HepG2 (cell line): ENCODE measurements around the gene GUCY1B1. TPM values are rescaled to one million over a fixed set of nuclear protein-coding genes. Genes with fewer than 3 reads are reported as not detected.

ENCODE experiments used
- ATAC-seq: fragments of 200-7000 bp; cut with Tn5 transposase; 3 replicates; pipeline ENCODE4 v1.9.1; 2020; ENCODE audit warnings: mild to moderate bottlenecking, moderate library complexity
- BruUV-seq: library from RNA; stranded (reverse); fragments of 400-500 nt; replicated peaks from 2 replicates; lab custom pipeline; 2021; lab: Mats Ljungman, UMichigan
- CTCF ChIA-PET: fragments of 300-600 bp; formaldehyde crosslinking; extraction: SDS; loops from one replicate; lab custom pipeline; 2021; ENCODE audit warnings: low total read pairs, inconsistent platforms, low intra/inter-chr PET ratio; lab: Yijun Ruan, JAX
- POLR2A ChIA-PET: fragments of 350-600 bp; sonication (Branson Sonifier 250); formaldehyde crosslinking; loops from one replicate; lab custom pipeline; 2020; ENCODE audit warnings: antibody characterized with exemption, inconsistent platforms; lab: Yijun Ruan, JAX
- DNase-seq: peaks from one replicate; pipeline ENCODE4 v3.0.0-alpha.2; 2015; ENCODE audit warnings: low spot score
- FAIRE-seq: peaks from 3 replicates; lab custom pipeline; 2011; peaks lifted over from hg19 to GRCh38; lab: Jason Lieb, UNC
- H2AFZ ChIP-seq: one replicate; pipeline ENCODE4 v1.6.1; 2011; ENCODE audit warnings: low read length, inconsistent platforms
- H3K27ac ChIP-seq: fragments of 300-600 bp; 3 replicates; pipeline ENCODE4 v1.8.0; 2011; ENCODE audit warnings: mixed run types, mild to moderate bottlenecking, mixed read lengths, low read length, inconsistent platforms; ENCODE audit not compliant: insufficient read depth; ENCODE audit errors: extremely low read length
- H3K27me3 ChIP-seq, 2 experiments: fragments of 200-600 bp in 1 of 2; 2 replicates in 1 of 2; 3 replicates in 1 of 2; pipeline versions ENCODE4 v1.6.0 to v1.8.0; 2011; ENCODE audit warnings: low read length in 2 of 2, mild to moderate bottlenecking in 2 of 2, moderate library complexity in 2 of 2, inconsistent platforms in 1 of 2; ENCODE audit not compliant: insufficient read depth in 2 of 2, control insufficient read depth in 1 of 2
- H3K36me3 ChIP-seq, 2 experiments: fragments of 200-600 bp in 1 of 2; replicated peaks in 1 of 2; 2 replicates in 1 of 2; 3 replicates in 1 of 2; pipeline versions ENCODE4 v1.5.1 to v1.8.0; 2011; ENCODE audit warnings: low read length in 2 of 2, inconsistent platforms in 1 of 2; ENCODE audit not compliant: insufficient read depth in 2 of 2, control insufficient read depth in 1 of 2
- H3K4me1 ChIP-seq: 2 replicates; pipeline ENCODE4 v1.5.1; 2012; ENCODE audit warnings: low read length, inconsistent platforms; ENCODE audit not compliant: insufficient read depth
- H3K4me2 ChIP-seq: 2 replicates; pipeline ENCODE4 v1.6.0; 2011; ENCODE audit warnings: low read depth, low read length, inconsistent platforms
- H3K4me3 ChIP-seq, 3 experiments: fragments of 200-600 bp in 1 of 3; sonication (generic), shearing (Covaris generic) in 1 of 3; replicated peaks in 1 of 3; 2 replicates each; pipeline ENCODE4 v1.5.1; 2011 to 2016; ENCODE audit warnings: low read length in 3 of 3, inconsistent platforms in 2 of 3, low read depth in 2 of 3, mild to moderate bottlenecking in 2 of 3, control low read depth in 1 of 3, mixed read lengths in 1 of 3; ENCODE audit not compliant: insufficient read depth in 1 of 3
- H3K79me2 ChIP-seq: one replicate; pipeline ENCODE4 v1.6.1; 2011; ENCODE audit warnings: low read length, inconsistent platforms; ENCODE audit not compliant: insufficient read depth
- H3K9ac ChIP-seq: 2 replicates; pipeline ENCODE4 v1.6.0; 2011; ENCODE audit warnings: mild to moderate bottlenecking, low read depth, low read length, inconsistent platforms; ENCODE audit not compliant: insufficient read depth
- H3K9me3 ChIP-seq: 2 replicates; pipeline ENCODE4 v1.5.1; 2012; ENCODE audit warnings: mild to moderate bottlenecking, low read length
- H4K20me1 ChIP-seq: 2 replicates; pipeline ENCODE4 v1.6.0; 2011; ENCODE audit warnings: inconsistent platforms, mild to moderate bottlenecking, low read length, moderate library complexity; ENCODE audit not compliant: insufficient read depth
- ATF7-NPFF ChIP-seq: sonication (generic); formaldehyde crosslinking; IDR thresholded peaks from 2 replicates; pipeline ENCODE4 v1.8.1; 2023; ENCODE audit warnings: mild to moderate bottlenecking, low read depth, missing genetic modification reagents, moderate library complexity
- KDM2A ChIP-seq: sonication (generic); formaldehyde crosslinking; IDR thresholded peaks from 2 replicates; pipeline ENCODE4 v1.4.0; 2020; ENCODE audit warnings: low read depth, missing genetic modification reagents, borderline replicate concordance
- MTF1 ChIP-seq: sonication (generic); formaldehyde crosslinking; IDR thresholded peaks from 2 replicates; pipeline ENCODE4 v1.5.0; 2020; ENCODE audit warnings: missing genetic modification reagents
- TOE1 ChIP-seq: sonication (generic); formaldehyde crosslinking; IDR thresholded peaks from 2 replicates; pipeline ENCODE4 v1.4.0; 2020; ENCODE audit warnings: mild to moderate bottlenecking, missing genetic modification reagents
- ZNF180 ChIP-seq: sonication (generic); formaldehyde crosslinking; IDR thresholded peaks from 2 replicates; pipeline ENCODE4 v1.4.0; 2020; ENCODE audit warnings: low read depth, missing genetic modification reagents, borderline replicate concordance
- ZNF563 ChIP-seq: sonication (generic); formaldehyde crosslinking; IDR thresholded peaks from 2 replicates; pipeline ENCODE4 v1.8.0; 2022; ENCODE audit warnings: mild to moderate bottlenecking, moderate library complexity, missing genetic modification reagents
- WGBS: methylation state at CpG from one replicate; pipeline ENCODE4 v1.1.6; 2017; ENCODE audit warnings: low lambda C conversion rate; 5-methylcytosine and 5-hydroxymethylcytosine counted together
- in situ Hi-C: cut with HindIII; loops from 2 replicates; pipeline ENCODE4 v1.10.0; 2017; ENCODE audit warnings: low pct_unique_long_range_greater_than_20kb; ENCODE audit not compliant: extremely low pct_ligation_motif_present
- intact Hi-C: fragments of 100-400 bp; cut with micrococcal nuclease; formaldehyde crosslinking; loops from one replicate; pipeline ENCODE4 v1.10.0; 2022; ENCODE audit not compliant: unreplicated experiment
- polyA plus RNA-seq, 8 experiments: library from polyadenylated mRNA; depleted of rRNA in 3 of 8; stranded (reverse) in 7 of 8; unstranded in 1 of 8; fragments of >200 nt; fragmentation: Illumina TruSeq in 4 of 8; extraction: Trizol in 4 of 8; gene quantifications; 2 replicates each; pipeline versions ENCODE4 v1.2.1 to v1.2.3, GENCODE V29; 2011 to 2016; ENCODE audit warnings: low read depth in 4 of 8, missing spikeins in 1 of 8, mixed read lengths in 1 of 8; ENCODE audit not compliant: insufficient read depth in 1 of 8
- total RNA-seq, 5 experiments: library from RNA; depleted of rRNA; stranded (reverse); fragments of >200 nt; fragmentation: Illumina TruSeq; extraction: Trizol; gene quantifications; 2 replicates each; pipeline ENCODE4 v1.2.3, GENCODE V29; 2016; ENCODE audit warnings: low read depth in 1 of 5
- TF ChIP-seq, protein P1 (sequence below): sonication (generic); formaldehyde crosslinking; IDR thresholded peaks from 2 replicates; pipeline ENCODE4 v1.4.0; 2020; ENCODE audit warnings: missing genetic modification reagents
- TF ChIP-seq, protein P2 (sequence below): sonication (generic); formaldehyde crosslinking; conservative IDR thresholded peaks from 2 replicates; pipeline ENCODE4 v1.5.0; 2020; ENCODE audit warnings: missing genetic modification reagents
- TF ChIP-seq, protein P3 (sequence below): sonication (generic); formaldehyde crosslinking; IDR thresholded peaks from 2 replicates; pipeline ENCODE4 v1.4.0; 2020; ENCODE audit warnings: missing genetic modification reagents
- TF ChIP-seq, protein P4 (sequence below): sonication (generic); formaldehyde crosslinking; IDR thresholded peaks from 2 replicates; pipeline ENCODE4 v1.5.0; 2020; ENCODE audit warnings: missing genetic modification reagents, mild to moderate bottlenecking, borderline replicate concordance

The GUCY1B1 gene
- total and polyA plus RNA-seq, 2 of the 13 experiments (the other 11 are each of a cell fraction or from before 2014, with no cell fraction given) = not detected

DNA sequence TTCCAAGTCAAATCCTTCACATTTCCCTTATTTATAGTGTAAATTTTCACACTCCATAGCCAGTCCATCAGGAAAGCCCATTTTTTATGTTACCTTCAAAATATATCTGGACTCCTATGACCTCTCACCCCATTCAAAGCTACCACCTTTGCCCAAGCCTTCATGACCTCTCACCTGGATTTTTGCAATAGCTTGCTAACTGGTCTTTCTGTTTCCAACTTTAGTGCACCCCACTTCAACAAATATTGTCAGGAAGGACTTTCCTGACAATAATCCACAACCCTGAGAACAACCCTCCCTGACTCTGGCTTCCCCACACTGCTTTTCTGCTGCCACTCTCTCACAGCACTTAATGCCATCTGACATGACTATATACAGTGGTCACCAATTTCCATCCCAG lies 73.8 kb downstream of the GUCY1B1 start:
- Histone ChIP-seq H3K9me3 (no peaks in the 10 kb centered on the region), H3K4me1 (no peaks in the 10 kb centered on the region), H3K4me3 (no peak overlapping the region), H3K79me2 (no peaks in the 10 kb centered on the region), H3K4me2 (no peak overlapping the region), H2AFZ (no peak overlapping the region), H3K27ac (no peak overlapping the region), H3K36me3 (no peaks in the 10 kb centered on the region), H3K9ac (no peak overlapping the region), H3K27me3 (no peaks in the 10 kb centered on the region), H4K20me1 (no peaks in the 10 kb centered on the region)
- no peak for ATAC-seq
- in situ Hi-C loops (no loop called here), intact Hi-C loops (no loop called here)
- ChIA-PET CTCF (no interaction called here), POLR2A (no interaction called here)
- TF ChIP-seq, protein P1, sequence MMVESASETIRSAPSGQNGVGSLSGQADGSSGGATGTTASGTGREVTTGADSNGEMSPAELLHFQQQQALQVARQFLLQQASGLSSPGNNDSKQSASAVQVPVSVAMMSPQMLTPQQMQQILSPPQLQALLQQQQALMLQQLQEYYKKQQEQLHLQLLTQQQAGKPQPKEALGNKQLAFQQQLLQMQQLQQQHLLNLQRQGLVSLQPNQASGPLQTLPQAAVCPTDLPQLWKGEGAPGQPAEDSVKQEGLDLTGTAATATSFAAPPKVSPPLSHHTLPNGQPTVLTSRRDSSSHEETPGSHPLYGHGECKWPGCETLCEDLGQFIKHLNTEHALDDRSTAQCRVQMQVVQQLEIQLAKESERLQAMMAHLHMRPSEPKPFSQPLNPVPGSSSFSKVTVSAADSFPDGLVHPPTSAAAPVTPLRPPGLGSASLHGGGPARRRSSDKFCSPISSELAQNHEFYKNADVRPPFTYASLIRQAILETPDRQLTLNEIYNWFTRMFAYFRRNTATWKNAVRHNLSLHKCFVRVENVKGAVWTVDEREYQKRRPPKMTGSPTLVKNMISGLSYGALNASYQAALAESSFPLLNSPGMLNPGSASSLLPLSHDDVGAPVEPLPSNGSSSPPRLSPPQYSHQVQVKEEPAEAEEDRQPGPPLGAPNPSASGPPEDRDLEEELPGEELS = no peak
- TF ChIP-seq, protein P2, sequence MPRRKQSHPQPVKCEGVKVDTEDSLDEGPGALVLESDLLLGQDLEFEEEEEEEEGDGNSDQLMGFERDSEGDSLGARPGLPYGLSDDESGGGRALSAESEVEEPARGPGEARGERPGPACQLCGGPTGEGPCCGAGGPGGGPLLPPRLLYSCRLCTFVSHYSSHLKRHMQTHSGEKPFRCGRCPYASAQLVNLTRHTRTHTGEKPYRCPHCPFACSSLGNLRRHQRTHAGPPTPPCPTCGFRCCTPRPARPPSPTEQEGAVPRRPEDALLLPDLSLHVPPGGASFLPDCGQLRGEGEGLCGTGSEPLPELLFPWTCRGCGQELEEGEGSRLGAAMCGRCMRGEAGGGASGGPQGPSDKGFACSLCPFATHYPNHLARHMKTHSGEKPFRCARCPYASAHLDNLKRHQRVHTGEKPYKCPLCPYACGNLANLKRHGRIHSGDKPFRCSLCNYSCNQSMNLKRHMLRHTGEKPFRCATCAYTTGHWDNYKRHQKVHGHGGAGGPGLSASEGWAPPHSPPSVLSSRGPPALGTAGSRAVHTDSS = no peak
- no TSS peak for BruUV-seq
- no peak for DNase-seq
- FAIRE-seq = no peak

DNA sequence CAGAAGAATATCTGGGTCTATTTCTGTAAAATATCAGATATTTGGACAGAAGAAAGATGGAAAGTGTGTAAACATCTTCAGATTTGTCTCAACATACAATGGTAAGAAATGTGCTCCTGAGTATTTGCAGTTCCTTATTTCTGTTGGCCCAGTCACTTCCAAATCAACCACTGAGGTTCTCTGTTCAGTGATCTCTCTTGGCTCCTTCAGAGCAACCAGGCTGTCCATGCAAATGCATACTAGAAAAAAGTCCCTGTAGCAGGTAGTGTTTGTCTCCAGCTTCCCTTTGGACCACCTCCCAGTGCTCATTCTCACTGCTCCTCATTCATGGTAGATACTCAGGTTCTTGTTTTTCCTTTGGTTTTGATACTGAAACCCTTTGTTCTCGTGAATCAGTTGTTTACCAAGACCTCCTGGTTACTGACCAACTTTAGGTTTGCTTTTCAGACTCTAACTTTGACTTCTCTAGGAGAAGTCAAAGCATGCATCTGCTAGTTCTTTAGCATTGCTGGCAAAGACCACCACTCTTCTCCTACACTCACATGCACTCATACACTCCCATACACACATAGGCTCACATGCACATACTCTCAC lies 78.5 kb downstream of the GUCY1B1 start:
- CTCF ChIA-PET = no interaction called here
- ATAC-seq (no peak), FAIRE-seq (no peak), DNase-seq (no peak)
- Histone ChIP-seq H3K4me1 (no peaks in the 10 kb centered on the region), H3K36me3 (no peaks in the 10 kb centered on the region), H2AFZ (no peak overlapping the region), H3K9me3 (no peaks in the 10 kb centered on the region), H3K4me3 (no peak overlapping the region), H3K27ac (no peak overlapping the region), H3K4me2 (no peak overlapping the region), H3K9ac (no peak overlapping the region), H3K27me3 (no peaks in the 10 kb centered on the region), H4K20me1 (no peaks in the 10 kb centered on the region), H3K79me2 (no peaks in the 10 kb centered on the region)
- 0% methylated on average over 1 of the region's 1 CpG for WGBS
- in situ Hi-C loops = no loop called here
- POLR2A ChIA-PET = no interaction called here
- BruUV-seq = no TSS peak
- intact Hi-C loops = no loop called here
- TF ChIP-seq KDM2A (CRISPR knock-in tag) (no peak), TOE1 (CRISPR knock-in tag) (no peak), ZNF180 (no peak), ZNF563 (CRISPR knock-in tag) (no peak), MTF1 (CRISPR knock-in tag) (no peak), ATF7-NPFF (CRISPR knock-in tag) (no peak)
- TF ChIP-seq, protein P3, sequence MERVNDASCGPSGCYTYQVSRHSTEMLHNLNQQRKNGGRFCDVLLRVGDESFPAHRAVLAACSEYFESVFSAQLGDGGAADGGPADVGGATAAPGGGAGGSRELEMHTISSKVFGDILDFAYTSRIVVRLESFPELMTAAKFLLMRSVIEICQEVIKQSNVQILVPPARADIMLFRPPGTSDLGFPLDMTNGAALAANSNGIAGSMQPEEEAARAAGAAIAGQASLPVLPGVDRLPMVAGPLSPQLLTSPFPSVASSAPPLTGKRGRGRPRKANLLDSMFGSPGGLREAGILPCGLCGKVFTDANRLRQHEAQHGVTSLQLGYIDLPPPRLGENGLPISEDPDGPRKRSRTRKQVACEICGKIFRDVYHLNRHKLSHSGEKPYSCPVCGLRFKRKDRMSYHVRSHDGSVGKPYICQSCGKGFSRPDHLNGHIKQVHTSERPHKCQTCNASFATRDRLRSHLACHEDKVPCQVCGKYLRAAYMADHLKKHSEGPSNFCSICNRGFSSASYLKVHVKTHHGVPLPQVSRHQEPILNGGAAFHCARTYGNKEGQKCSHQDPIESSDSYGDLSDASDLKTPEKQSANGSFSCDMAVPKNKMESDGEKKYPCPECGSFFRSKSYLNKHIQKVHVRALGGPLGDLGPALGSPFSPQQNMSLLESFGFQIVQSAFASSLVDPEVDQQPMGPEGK = no peak
- TF ChIP-seq, protein P4, sequence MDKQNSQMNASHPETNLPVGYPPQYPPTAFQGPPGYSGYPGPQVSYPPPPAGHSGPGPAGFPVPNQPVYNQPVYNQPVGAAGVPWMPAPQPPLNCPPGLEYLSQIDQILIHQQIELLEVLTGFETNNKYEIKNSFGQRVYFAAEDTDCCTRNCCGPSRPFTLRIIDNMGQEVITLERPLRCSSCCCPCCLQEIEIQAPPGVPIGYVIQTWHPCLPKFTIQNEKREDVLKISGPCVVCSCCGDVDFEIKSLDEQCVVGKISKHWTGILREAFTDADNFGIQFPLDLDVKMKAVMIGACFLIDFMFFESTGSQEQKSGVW (CRISPR knock-in tag) = no peak
